NCI-H2107 (cell line): ENCODE results near the gene ZNF433.
"Not testable (repeated sequence)": the region's sequence is repeated elsewhere in the genome, so short reads cannot be mapped to it uniquely, and the experiment has no call there.

Experiments
- DNase-seq: peaks from one replicate; lab custom pipeline; 2025; lab: John Stamatoyannopoulos, UW

The ZNF433 gene

DNA sequence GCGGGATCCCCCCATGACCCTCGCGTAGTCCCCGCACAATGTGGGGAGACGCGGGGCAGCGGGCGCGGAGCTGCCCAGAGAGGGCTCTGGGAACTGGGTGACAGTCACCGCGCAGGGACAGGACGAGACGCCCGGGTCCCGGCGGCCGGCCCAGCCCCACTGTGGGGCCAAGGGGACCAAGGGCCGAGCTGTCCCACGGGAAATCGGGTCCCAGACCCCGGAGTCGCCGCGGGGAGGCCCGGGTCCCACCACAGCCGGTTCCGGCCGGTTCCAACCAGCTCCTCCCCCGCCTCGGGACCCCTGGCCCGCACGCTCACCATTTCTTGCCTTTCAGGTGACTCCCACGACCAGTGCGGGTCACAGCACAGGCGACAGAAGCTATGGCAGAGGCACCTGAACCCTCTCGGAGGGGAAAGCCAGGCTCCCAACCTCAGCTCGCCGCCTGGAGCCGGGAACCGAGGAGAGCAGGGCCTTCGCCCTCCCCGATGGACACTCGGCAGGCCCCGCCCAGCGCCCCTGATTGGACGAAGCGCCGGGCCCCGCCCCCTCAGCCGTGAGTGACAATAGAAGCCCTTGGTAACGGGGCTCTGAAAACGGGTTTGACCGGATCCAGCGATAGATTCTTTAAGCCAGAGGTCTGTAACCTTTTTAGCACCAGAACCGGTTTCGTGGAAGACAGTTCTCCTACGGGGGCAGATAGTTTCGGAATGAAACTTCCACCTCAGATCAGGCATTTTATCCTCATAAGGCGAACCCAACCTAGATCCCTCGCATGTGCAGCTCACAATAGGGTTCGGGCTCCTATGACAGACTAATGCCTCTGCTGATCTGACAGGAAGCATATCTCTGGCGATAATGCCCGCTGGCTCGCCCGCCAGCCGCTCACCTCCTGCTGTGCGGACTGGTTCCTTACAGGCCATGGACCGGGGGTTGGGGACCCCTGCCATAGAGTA, at the start of gene ZNF433:
ZNF433 (minus strand) TSS at position 460 of the 953 bp plus-strand sequence; CDS start at position 320, 140 bp downstream.
- DNase-seq = no peak

DNA sequence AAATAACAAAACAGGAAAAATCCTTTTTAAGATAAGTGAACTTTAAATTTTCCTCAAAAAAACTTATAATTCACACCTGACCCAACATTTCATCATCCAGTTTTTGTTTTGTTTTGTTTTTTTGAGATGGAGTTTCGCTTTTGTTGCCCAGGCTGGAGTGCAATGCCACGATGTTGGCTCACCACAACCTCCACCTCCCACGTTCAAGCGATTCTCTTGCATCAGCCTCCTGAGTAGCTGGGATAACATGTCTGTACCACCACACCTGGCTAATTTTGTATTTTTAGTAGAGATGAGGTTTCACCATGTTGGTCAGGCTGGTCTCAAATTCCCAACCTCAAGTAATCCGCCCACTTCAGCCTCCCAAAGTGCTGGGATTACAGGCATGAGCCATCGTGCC, 47.9 kb upstream of the ZNF433 start:
- DNase-seq = not testable (repeated sequence)

GRCh38 chr19:12077375-12077774, 41.9 kb upstream of the ZNF433 start:
- DNase-seq = no peak

- DNase-seq = not testable (repeated sequence)
Measured at GRCh38 chr19:12076331-12076730, 40.9 kb upstream of the ZNF433 start.

- DNase-seq = no peak
Measured at GRCh38 chr19:12075538-12076139, 40.2 kb upstream of the ZNF433 start.

DNA sequence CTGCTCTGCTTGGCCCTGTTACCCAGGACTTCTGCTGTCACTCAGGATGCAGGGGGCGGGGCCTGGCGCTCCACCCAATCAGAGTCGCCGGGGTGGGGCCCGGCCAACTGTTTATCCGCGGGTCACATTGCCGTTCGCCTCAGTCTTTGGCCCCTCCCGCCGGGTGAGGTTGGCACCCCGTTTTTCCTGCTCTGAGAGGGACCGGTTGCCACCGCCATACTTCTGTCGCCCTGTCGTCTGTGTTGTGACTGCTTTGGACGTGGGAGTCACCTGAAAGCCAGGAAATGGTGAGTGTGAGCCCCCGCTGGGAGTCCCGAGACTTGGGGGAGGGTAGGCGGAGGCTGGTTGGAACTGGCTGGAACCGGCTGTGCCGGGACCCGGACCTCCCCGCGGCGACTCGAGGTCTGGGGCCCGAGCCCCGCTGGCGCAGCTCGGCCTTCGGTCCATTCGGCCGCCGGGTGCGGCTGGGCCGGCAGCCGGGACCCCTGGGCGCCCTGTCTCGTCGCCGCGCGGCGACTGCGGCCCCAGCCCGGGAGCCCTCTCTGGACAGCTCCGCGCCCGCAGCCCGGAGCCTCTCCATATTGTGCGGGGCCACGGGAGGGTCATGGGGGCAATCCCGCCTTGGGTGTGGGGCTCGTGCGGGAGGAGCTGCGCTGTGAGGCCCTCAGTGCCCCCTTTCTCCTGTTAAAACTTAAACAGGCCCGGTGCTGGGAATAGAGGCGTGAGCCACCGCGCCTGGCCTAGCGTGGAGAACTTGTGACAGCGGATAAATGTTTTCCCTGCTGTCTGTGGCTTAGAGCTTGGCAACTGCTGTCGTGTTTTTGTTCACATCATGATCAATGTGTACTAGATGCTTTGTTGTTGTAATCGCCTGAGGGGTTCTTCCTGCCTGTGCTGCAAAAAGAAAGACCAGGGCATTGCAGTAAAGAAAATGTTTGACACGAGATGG, 29.4 kb upstream of the ZNF433 start, which contains the start of gene ZNF844:
ZNF844 (plus strand) TSS at position 142 of the 949 bp plus-strand sequence; CDS start at position 285, 143 bp downstream.
- DNase-seq = no peak

GRCh38 chr19:12055784-12056183, 20.3 kb upstream of the ZNF433 start:
- no peak for DNase-seq

- no peak for DNase-seq
Measured at GRCh38 chr19:12052497-12053169, 17.2 kb upstream of the ZNF433 start, which contains the start of gene ZNF878. TSS of gene ZNF878 (minus strand) at chr19:12052961. CDS start at chr19:12052801, 160 bp downstream.

DNA sequence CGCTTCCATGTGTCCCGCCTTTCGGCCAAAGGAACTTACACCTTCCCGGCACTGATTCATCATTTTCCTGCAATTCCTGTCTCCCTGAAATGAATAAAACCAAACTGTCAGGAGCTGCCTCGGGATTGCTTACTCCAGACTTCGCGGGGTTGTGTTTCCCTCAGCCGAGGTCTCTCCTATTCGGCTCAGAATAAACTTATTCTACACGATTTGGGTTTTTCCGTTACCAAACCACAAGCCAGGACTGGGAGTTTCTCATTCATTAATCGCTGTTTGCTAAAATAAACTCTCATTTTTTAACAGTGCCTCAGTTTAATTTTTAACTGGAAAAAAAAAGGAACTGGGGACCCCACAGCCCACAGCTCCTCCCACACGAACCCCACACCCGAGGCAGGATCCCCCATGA, 16.6 kb upstream of the ZNF433 start:
- DNase-seq = no peak

GRCh38 chr19:12047868-12048267, 12.4 kb upstream of the ZNF433 start:
- DNase-seq = no peak

GRCh38 chr19:12043752-12044422, 8.4 kb upstream of the ZNF433 start:
- DNase-seq = no peak

GRCh38 chr19:12042893-12043292, 7.4 kb upstream of the ZNF433 start:
- no peak for DNase-seq

GRCh38 chr19:12034620-12035019, 859 bp downstream of the ZNF433 start:
- DNase-seq = no peak

GRCh38 chr19:12034198-12034597, 1.3 kb downstream of the ZNF433 start:
- DNase-seq = no peak

- no peak for DNase-seq
Measured at GRCh38 chr19:12015753-12016116, 19.7 kb downstream of the ZNF433 start.

GRCh38 chr19:12015015-12015752, 20.3 kb downstream of the ZNF433 start:
- no peak for DNase-seq

- no peak for DNase-seq
Measured at GRCh38 chr19:12000152-12000981, 35.1 kb downstream of the ZNF433 start.

DNA sequence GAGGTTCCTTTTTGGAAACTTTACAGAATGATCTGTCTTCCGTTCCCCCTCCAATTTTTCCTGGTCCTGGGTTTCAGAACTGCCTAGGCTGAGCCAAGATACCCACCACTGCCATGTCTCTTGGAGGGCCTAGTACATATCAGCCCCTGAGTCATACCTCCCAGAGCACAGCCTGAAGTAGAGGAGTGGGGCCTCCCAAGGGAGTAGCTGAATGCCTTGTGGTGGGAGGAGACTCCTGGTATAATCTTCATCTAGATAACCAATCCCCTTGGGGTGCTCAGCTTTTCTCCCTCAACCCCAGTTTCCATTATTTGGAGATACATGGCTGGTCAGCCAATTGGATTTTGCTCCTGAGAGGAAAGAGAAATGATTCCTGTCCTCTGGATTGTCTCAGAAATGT, 40.3 kb downstream of the ZNF433 start:
- no peak for DNase-seq

DNA sequence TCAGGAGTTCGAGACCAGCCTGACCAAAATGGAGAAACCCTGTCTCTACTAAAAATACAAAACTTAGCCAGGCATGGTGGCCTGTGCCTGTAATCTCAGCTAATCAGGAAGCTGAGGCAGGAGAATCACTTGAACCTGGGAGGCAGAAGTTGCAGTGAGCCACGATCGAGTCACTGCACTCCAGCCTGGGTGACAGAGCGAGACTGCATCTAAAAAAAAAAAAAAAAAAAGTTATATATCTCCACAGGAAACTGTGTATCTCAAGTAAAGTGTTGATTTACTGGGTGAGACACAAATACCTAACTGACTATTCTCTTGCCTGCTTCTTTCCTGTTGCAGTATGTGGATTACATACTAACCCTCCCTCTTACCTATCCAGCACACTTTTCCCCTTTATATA, 43.6 kb downstream of the ZNF433 start:
- DNase-seq = not testable (repeated sequence)
